Psoas muscle (tissue), 8 donors: Measurements from ENCODE around the gene MPST. TPM values are rescaled to one million over a fixed set of nuclear protein-coding genes. Genes with fewer than 3 reads are reported as not detected.

Source experiments
- ATAC-seq, 4 donors: fragments of 200-7000 bp; cut with Tn5 transposase; one replicate each; pipeline ENCODE4 v1.9.1; 2020; ENCODE audit warnings: moderate library complexity in 3 of 4, mild to moderate bottlenecking in 2 of 4
- DNase-seq, 2 donors: peaks; one replicate each; pipeline ENCODE4 v3.0.0-alpha.2; 2020
- H3K27ac ChIP-seq: fragments of 200-600 bp; one replicate; pipeline ENCODE4 v1.8.0; 2022
- H3K27me3 ChIP-seq, 3 donors: fragments of 200-600 bp in 1 of 3; one replicate each; pipeline versions ENCODE4 v1.6.1 to v1.8.0; 2013 to 2022; ENCODE audit warnings: low read length in 2 of 3, mild to moderate bottlenecking in 2 of 3, moderate library complexity in 1 of 3; ENCODE audit not compliant: insufficient read depth in 3 of 3
- H3K36me3 ChIP-seq, 2 donors: fragments of 200-600 bp in 1 of 2; one replicate each; pipeline versions ENCODE4 v1.6.1 to v1.8.0; 2013 to 2022; ENCODE audit warnings: low read depth in 1 of 2, mild to moderate bottlenecking in 1 of 2, moderate library complexity in 1 of 2; ENCODE audit not compliant: insufficient read depth in 1 of 2
- H3K4me1 ChIP-seq: fragments of 200-600 bp; one replicate; pipeline ENCODE4 v1.8.0; 2022
- H3K4me3 ChIP-seq: fragments of 200-600 bp; one replicate; pipeline ENCODE4 v1.8.0; 2022; ENCODE audit warnings: mild to moderate bottlenecking
- H3K9me3 ChIP-seq: fragments of 200-600 bp; one replicate; pipeline ENCODE4 v1.8.0; 2022
- WGBS, 3 donors: extraction: QIAGEN DNeasy Blood & Tissue Kit; methylation state at CpG; one replicate each; pipeline versions ENCODE4 v1.1.6 to v1.1.7; 2013; 5-methylcytosine and 5-hydroxymethylcytosine counted together
- intact Hi-C, 2 donors: fragments of 100-400 bp; cut with DNase I; formaldehyde crosslinking; loops; one replicate each; pipeline versions ENCODE4 v1.11.0 to v1.14.2; 2022
- polyA plus RNA-seq, 3 donors: library from polyadenylated mRNA; stranded (reverse); fragments of 200-250 nt; gene quantifications; one replicate each; pipeline ENCODE4 v1.2.3, GENCODE V29; 2013
- total RNA-seq, 4 donors: library from RNA; stranded (reverse); fragmentation: NEBNext Ultra II Directional in 2 of 4; extraction: Animal tissue kit (Norgen Biotek cat#: 25700) in 2 of 4; gene quantifications; one replicate each; pipeline versions ENCODE4 v1.2.1 to v1.2.4, GENCODE V29; 2021 to 2023
- TF ChIP-seq, protein P1 (sequence below): fragments of 200-600 bp; IDR thresholded peaks from one replicate; pipeline ENCODE4 v1.8.0; 2022; ENCODE audit warnings: antibody characterized with exemption
- donor health status: healthy with polysubstance abuse.
- donor health status: DM: no; HTN: no; CAD: no; lungs with moderate emphysema.
- donor health status: Bipolar disorder and iron deficiency.
- donor health status: healthy.
- donor health status: DM: yes; HTN: yes; CAD: no.
- donor health status: DM: no; HTN: no; CAD: no.
- donor health status: DM: no; HTN: no; CAD: no.
- donor health status: DM: yes; HTN: yes; CAD: no.

The MPST gene
- total and polyA plus RNA-seq, 7 donors = 31.5 to 83.6 (median 42.2) TPM

DNA sequence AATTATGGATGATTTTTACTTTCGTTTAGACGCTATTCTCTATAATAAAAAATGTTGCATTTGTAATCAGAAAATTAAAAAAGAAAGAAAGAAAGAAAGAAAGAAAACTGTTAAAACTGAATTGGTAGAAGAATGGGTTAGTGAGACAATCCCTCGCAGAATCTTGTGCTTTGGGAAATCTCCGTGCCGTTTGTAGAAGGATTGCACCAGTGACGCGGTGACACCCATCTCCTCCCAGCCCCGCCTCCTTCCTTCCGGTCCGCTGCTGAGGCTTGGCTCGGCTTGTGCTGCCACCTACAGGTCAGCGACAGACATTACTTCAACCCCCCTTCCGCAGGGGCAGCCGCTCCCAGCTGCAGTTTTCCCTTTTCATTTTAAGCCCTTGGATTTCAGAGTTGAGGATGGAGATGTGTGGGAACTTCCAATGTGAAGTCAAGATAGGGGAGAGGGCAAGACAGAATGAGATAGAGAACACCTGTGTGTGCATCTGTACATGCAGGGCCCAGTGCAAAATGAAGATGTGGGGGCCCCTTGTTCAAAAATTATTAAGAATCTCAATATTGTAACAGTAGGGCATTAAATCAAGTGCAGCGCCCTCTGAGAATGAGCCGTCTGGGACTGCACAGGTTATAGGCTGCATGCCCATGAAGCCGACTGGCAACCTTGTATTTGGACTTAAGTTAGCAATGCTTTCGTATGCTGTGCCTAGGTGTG lies 41.4 kb upstream of the MPST start:
- Histone ChIP-seq H3K9me3 (no peaks in the 10 kb centered on the region), H3K27ac (no peak overlapping the region), H3K4me3 (peak overlapping the region; percentile 64), H3K27me3 (peaks cover 0 to 19% (median 8%) of the 10 kb centered on the region in 3 donors), H3K36me3 (no peaks in the 10 kb centered on the region), H3K4me1 (peaks cover 4% of the 10 kb centered on the region)
- TF ChIP-seq, protein P1, sequence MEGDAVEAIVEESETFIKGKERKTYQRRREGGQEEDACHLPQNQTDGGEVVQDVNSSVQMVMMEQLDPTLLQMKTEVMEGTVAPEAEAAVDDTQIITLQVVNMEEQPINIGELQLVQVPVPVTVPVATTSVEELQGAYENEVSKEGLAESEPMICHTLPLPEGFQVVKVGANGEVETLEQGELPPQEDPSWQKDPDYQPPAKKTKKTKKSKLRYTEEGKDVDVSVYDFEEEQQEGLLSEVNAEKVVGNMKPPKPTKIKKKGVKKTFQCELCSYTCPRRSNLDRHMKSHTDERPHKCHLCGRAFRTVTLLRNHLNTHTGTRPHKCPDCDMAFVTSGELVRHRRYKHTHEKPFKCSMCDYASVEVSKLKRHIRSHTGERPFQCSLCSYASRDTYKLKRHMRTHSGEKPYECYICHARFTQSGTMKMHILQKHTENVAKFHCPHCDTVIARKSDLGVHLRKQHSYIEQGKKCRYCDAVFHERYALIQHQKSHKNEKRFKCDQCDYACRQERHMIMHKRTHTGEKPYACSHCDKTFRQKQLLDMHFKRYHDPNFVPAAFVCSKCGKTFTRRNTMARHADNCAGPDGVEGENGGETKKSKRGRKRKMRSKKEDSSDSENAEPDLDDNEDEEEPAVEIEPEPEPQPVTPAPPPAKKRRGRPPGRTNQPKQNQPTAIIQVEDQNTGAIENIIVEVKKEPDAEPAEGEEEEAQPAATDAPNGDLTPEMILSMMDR = peak; percentile 96
- 10 to 12% (median 11%) methylated on average over 18 of the region's 18 CpGs for WGBS, 3 donors
- DNase-seq (peak; percentile 90 to 94), ATAC-seq (peak; percentile 96 to 99 (median 98))
- intact Hi-C loops = loop anchor here (1.0 to 10.0 kb wide), 6 partner anchors 121 to 433 kb away; no protein-coding TSS in a partner anchor

DNA sequence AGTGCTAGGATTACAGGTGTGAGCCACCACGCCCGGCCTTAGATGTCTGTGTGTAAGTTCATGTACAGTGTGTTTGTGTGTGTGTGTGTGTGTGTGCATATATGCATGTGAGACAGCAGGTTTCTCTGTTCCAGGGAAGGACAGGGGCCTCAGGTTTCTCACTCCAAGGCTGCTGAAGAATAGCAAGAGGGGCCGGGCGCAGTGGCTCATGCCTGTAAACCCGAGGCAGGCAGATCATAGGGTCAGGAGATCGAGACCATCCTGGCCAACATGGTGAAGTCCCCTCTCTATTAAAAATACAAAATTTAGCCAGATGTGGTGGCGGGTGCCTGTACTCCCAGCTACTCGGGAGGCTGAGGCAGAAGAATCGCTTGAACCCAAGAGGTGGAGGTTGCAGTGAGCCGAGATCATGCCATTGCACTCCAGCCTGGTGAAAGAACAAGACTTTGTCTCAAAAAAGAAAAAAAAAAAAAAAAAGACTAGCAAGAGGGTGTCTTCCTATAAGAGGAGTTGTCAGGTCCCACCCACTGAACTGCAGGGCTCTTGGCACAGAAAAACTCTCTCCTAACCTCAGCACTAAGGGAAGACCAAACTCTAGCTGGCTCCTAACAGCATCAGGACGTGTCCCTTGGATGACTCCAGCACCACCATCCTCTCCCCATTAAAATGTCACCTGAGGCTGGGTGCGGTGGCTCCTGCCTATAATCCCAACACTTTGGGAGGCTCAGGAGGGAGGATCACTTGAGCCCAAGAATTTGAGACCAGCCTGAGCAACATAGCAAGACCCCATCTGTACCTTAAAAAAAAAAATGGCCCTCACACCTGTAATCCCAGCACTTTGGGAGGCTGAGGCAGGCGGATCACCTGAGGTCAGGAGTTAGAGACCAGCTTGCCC lies 40.3 kb upstream of the MPST start:
- TF ChIP-seq, protein P1 = no peak
- ATAC-seq (no peak), DNase-seq (no peak)
- Histone ChIP-seq H3K36me3 (no peaks in the 10 kb centered on the region), H3K4me3 (no peak overlapping the region), H3K27ac (no peak overlapping the region), H3K9me3 (no peaks in the 10 kb centered on the region), H3K27me3 (peaks cover 0 to 29% (median 8%) of the 10 kb centered on the region in 3 donors), H3K4me1 (peaks cover 4% of the 10 kb centered on the region)
- WGBS, 3 donors = 89 to 93% (median 90%) methylated on average over 13 of the region's 13 CpGs
- intact Hi-C loops = loop anchor here (5.0 to 10.0 kb wide), 4 partner anchors 122 to 222 kb away; no protein-coding TSS in a partner anchor

GRCh38 chr22:36981247-36981775 lies 38.2 kb upstream of the MPST start:
- Histone ChIP-seq H3K36me3 (no peaks in the 10 kb centered on the region), H3K9me3 (peaks cover 12% of the 10 kb centered on the region), H3K27me3 (peaks cover 0 to 32% (median 11%) of the 10 kb centered on the region in 3 donors), H3K27ac (no peak overlapping the region), H3K4me1 (peaks cover 4% of the 10 kb centered on the region), H3K4me3 (no peak overlapping the region)
- WGBS, 3 donors = 61 to 72% (median 61%) methylated on average over 16 of the region's 16 CpGs
- no peak for ATAC-seq
- DNase-seq = no peak
- intact Hi-C loops = no loop called here
- TF ChIP-seq, protein P1 = no peak

DNA sequence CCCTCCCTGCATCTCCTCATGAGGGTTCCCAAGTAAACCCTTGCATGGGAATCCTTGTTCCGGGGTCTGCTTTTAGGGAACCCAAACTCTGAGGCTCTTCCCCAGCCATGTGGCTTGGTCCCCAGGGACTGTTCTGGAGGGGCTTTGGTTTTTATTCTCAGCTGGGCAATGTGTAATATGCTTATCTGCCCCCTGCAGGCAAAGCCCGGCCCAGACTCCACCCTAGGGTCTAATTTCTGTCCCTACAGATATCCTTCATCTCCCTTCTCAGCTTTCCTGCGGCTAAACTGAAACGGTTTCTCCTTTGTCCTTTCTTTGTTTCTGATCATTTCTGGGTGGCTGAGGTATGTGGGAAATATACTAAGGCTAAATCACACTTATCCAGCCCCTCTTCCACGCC lies 37.4 kb upstream of the MPST start:
- ATAC-seq (no peak), DNase-seq (no peak)
- intact Hi-C loops = no loop called here
- TF ChIP-seq, protein P1 = no peak
- no peak overlapping the region for H3K4me3 ChIP-seq
- H3K27me3 ChIP-seq = peaks cover 0 to 27% (median 11%) of the 10 kb centered on the region in 3 donors
- 58 to 68% (median 60%) methylated on average over 5 of the region's 5 CpGs for WGBS, 3 donors
- no peak overlapping the region for H3K27ac ChIP-seq
- peaks cover 14% of the 10 kb centered on the region for H3K9me3 ChIP-seq
- peaks cover 4% of the 10 kb centered on the region for H3K4me1 ChIP-seq
- H3K36me3 ChIP-seq = no peaks in the 10 kb centered on the region
